Glutamatergic neuron (in vitro differentiated cells): ENCODE measurements around the gene FRS2. TPM values are rescaled to one million over a fixed set of nuclear protein-coding genes. Genes with fewer than 3 reads are reported as not detected.

ENCODE experiments used
- DNase-seq: peaks from one replicate; pipeline ENCODE4 v3.0.0; 2022
- H3K27ac Mint-ChIP-seq: one replicate; pipeline ENCODE4 v1.8.0; 2020; ENCODE audit warnings: mild to moderate bottlenecking, mixed read lengths, inconsistent platforms; ENCODE audit not compliant: unreplicated experiment
- H3K27me3 Mint-ChIP-seq: one replicate; pipeline ENCODE4 v1.8.0; 2020; ENCODE audit warnings: mild to moderate bottlenecking, moderate library complexity, mixed read lengths, inconsistent platforms; ENCODE audit not compliant: unreplicated experiment
- H3K36me3 Mint-ChIP-seq: one replicate; pipeline ENCODE4 v1.8.0; 2020; ENCODE audit warnings: mild to moderate bottlenecking, mixed read lengths, inconsistent platforms; ENCODE audit not compliant: unreplicated experiment
- H3K4me1 Mint-ChIP-seq: one replicate; pipeline ENCODE4 v1.8.0; 2020; ENCODE audit warnings: mild to moderate bottlenecking, low read depth, mixed read lengths, inconsistent platforms; ENCODE audit not compliant: unreplicated experiment
- H3K4me3 Mint-ChIP-seq: one replicate; pipeline ENCODE4 v1.8.0; 2020; ENCODE audit warnings: mild to moderate bottlenecking, mixed read lengths, inconsistent platforms; ENCODE audit not compliant: unreplicated experiment
- H3K9me3 Mint-ChIP-seq: one replicate; pipeline ENCODE4 v1.8.0; 2020; ENCODE audit warnings: mild to moderate bottlenecking, moderate library complexity, mixed read lengths, inconsistent platforms; ENCODE audit not compliant: unreplicated experiment
- CTCF ChIP-seq: fragments of 200-600 bp; sonication (generic); IDR thresholded peaks from one replicate; pipeline ENCODE4 v1.5.0; 2021; ENCODE audit not compliant: partially characterized antibody, unreplicated experiment
- total RNA-seq: library from RNA; stranded (reverse); fragmentation: NEBNext Ultra II Directional; extraction: Animal tissue kit (Norgen Biotek cat#: 25700); gene quantifications from one replicate; pipeline ENCODE4 v1.2.1, GENCODE V29; 2021; ENCODE audit not compliant: unreplicated experiment

FRS2 gene
- total RNA-seq, 1 donor from 2014 or later: 26.7 TPM

DNA sequence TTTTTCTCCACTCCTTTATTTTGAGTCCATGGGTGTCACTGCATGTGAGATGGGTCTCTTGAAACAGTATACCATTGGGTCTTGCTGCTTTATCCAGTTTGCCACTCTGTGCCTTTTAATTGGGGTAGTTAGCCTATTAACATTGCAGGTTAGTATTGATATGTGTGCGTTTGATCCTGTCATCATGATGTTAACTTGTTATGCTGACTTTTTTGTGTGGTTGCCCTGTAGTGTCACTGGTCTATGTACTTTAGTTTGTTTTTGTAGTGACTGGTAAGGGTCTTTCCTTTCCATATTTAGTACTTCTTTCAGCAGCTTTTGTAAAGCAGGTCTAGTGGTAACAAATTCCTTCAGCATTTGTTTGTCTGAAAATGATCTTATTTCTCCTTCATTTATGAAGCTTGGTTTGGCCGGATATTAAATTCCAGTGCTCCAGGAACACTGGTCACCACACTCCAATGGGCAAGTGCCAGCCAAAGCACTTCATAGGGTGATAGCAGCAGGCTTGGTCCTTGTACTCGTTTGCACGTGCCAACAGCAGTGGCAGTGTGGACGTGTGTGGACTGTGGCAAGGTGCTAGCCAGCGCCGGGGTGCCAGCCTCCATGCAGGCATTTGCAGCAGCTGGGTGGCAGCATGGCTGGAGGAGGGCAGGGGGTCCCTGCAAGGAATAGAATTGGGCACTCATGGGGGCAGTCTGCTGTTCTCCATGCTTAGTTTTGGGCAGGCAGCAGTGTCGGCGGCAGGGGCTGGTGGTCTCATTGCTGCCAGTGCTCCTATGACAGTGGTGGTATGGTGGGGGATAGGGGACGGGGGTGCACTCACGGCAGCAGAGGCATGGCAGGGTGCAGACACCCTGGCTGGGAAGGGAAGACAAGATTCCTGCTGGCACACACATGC, 53.5 kb downstream of the FRS2 start:
- no peak for DNase-seq
- H3K27ac Mint-ChIP-seq: no peak overlapping the region
- H3K36me3 Mint-ChIP-seq: peaks cover 30% of the 10 kb centered on the region
- H3K27me3 Mint-ChIP-seq: no peaks in the 10 kb centered on the region
- H3K4me3 Mint-ChIP-seq: no peak overlapping the region
- no peak for TF ChIP-seq CTCF
- no peaks in the 10 kb centered on the region for H3K4me1 Mint-ChIP-seq
- H3K9me3 Mint-ChIP-seq: peaks cover 7% of the 10 kb centered on the region

DNA sequence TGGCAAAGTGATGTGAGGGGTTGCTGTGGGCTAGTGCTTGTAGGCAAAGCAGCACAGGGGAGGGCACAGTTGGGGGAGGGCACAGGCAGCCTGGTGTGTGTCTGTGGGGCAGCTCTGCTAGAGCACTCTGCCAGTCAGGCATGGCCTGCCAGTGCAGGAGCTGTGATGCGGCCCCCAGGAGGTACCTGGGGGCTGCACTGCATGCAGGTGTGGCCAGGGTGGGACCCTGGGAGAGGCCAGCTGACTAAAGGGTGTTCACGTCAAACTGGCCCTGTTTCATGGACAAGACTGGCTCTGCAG, 54.1 kb downstream of the FRS2 start:
- no peak for DNase-seq

GRCh38 chr12:69524755-69525469, 54.7 kb downstream of the FRS2 start:
- H3K36me3 Mint-ChIP-seq: peaks cover 30% of the 10 kb centered on the region

More for the DNA sequence above, 54.1 kb downstream of the FRS2 start:
- Mint-ChIP-seq H3K27ac (no peak overlapping the region), H3K4me3 (no peak overlapping the region), H3K9me3 (peaks cover 7% of the 10 kb centered on the region), H3K4me1 (no peaks in the 10 kb centered on the region), H3K27me3 (no peaks in the 10 kb centered on the region), H3K36me3 (peaks cover 30% of the 10 kb centered on the region)
- no peak for TF ChIP-seq CTCF

DNA sequence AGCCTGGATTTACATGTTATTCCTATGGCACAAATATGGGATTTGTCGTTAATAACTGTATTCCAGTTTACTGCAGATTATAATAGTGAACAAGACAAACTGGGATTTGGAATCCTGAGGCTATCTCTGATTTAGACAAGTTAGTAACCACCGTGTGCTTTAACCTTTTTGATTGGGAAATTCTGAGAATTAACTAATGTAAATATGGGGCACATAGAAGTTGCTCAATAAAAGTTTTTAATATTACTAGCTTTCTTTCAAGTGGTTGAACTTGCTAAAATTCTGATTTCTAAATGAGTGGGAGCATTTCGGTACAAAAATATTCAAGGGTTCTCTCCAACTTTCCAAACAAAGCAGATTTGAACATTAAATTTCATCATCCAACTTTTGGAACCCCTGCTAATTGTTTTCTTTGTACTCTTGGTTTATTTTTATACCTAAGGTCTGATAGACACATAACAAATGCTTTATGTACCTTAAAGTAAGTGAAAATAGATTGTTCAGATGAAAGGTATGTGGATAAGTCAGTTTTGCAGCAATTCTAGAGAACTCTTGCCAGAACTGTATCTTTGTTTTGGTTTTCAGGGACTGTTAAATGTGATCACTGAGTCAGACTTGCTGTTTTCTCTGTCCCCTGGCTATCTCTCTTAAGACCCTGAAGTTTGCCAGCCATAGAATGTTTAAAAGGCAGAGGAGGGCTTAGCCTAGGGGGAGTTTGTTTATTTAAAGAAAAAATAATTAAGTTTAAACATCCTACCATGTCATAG, 57.5 kb downstream of the FRS2 start:
- Mint-ChIP-seq H3K4me3 (no peak overlapping the region), H3K36me3 (peaks cover 11% of the 10 kb centered on the region), H3K27me3 (no peaks in the 10 kb centered on the region), H3K27ac (no peak overlapping the region), H3K9me3 (peaks cover 6% of the 10 kb centered on the region), H3K4me1 (no peaks in the 10 kb centered on the region)
- no peak for TF ChIP-seq CTCF
- no peak for DNase-seq

More at GRCh38 chr12:69524755-69525469, 54.7 kb downstream of the FRS2 start:
- no peak for TF ChIP-seq CTCF
- no peak overlapping the region for H3K4me3 Mint-ChIP-seq
- DNase-seq: no peak
- H3K9me3 Mint-ChIP-seq: peaks cover 7% of the 10 kb centered on the region
- no peaks in the 10 kb centered on the region for H3K4me1 Mint-ChIP-seq
- H3K27me3 Mint-ChIP-seq: no peaks in the 10 kb centered on the region
- no peak overlapping the region for H3K27ac Mint-ChIP-seq
